Measurements from ENCODE around the gene CHP2. TPM values are rescaled to one million over a fixed set of nuclear protein-coding genes. Genes with fewer than 3 reads are reported as not detected.
"Not testable (repeated sequence)": the region's sequence is repeated elsewhere in the genome, so short reads cannot be mapped to it uniquely, and the experiment has no call there.

Gene CHP2
- total RNA-seq, 1 donor from 2014 or later, result not detected

- Mint-ChIP-seq H3K36me3 (ENCODE audit: low read depth) (no peaks in the 10 kb centered on the region), H3K27me3 (peaks cover 48% of the 10 kb centered on the region), H3K9me3 (peaks cover 10% of the 10 kb centered on the region), H3K27ac (no peak overlapping the region), H3K4me1 (no peaks in the 10 kb centered on the region), H3K4me3 (no peak overlapping the region)
- TF ChIP-seq CTCF (IDR thresholded peaks at IDR 0.05), result no peak
- intact Hi-C loops (cut with micrococcal nuclease), result no loop called here
- POLR2A ChIA-PET, result no interaction called here
- DNase-seq (no peak), ATAC-seq (ENCODE audit: low read depth) (no peak)
- CTCF ChIA-PET, result no interaction called here
Measured at GRCh38 chr16:23742766-23743165, 12.1 kb upstream of the CHP2 start.

GRCh38 chr16:23745263-23745662 is 9.6 kb upstream of the CHP2 start:
- POLR2A ChIA-PET, result no interaction called here
- H3K9me3 Mint-ChIP-seq, result peaks cover 10% of the 10 kb centered on the region
- no peak for TF ChIP-seq CTCF (IDR thresholded peaks at IDR 0.05)
- H3K27ac Mint-ChIP-seq, result no peak overlapping the region
- CTCF ChIA-PET, result no interaction called here
- DNase-seq (no peak), ATAC-seq (ENCODE audit: low read depth) (no peak)
- H3K27me3 Mint-ChIP-seq, result peaks cover 51% of the 10 kb centered on the region
- no peaks in the 10 kb centered on the region for H3K4me1 Mint-ChIP-seq
- no peaks in the 10 kb centered on the region for H3K36me3 Mint-ChIP-seq (ENCODE audit: low read depth)
- no peak overlapping the region for H3K4me3 Mint-ChIP-seq
- intact Hi-C loops (cut with micrococcal nuclease), result no loop called here

GRCh38 chr16:23748630-23749029 is 6.2 kb upstream of the CHP2 start:
- H3K4me3 Mint-ChIP-seq, result no peak overlapping the region
- H3K4me1 Mint-ChIP-seq, result no peaks in the 10 kb centered on the region
- H3K27me3 Mint-ChIP-seq, result peaks cover 42% of the 10 kb centered on the region
- H3K9me3 Mint-ChIP-seq, result peaks cover 10% of the 10 kb centered on the region
- DNase-seq (no peak), ATAC-seq (ENCODE audit: low read depth) (no peak)
- ChIA-PET POLR2A (no interaction called here), CTCF (no interaction called here)
- no peaks in the 10 kb centered on the region for H3K36me3 Mint-ChIP-seq (ENCODE audit: low read depth)
- no peak overlapping the region for H3K27ac Mint-ChIP-seq
- TF ChIP-seq CTCF (IDR thresholded peaks at IDR 0.05), result no peak
- intact Hi-C loops (cut with micrococcal nuclease), result no loop called here

GRCh38 chr16:23751053-23751452 is 3.8 kb upstream of the CHP2 start:
- Mint-ChIP-seq H3K27me3 (peaks cover 35% of the 10 kb centered on the region), H3K4me1 (peaks cover 10% of the 10 kb centered on the region)
- ATAC-seq (ENCODE audit: low read depth); intact Hi-C loops (cut with micrococcal nuclease); H3K36me3 Mint-ChIP-seq (ENCODE audit: low read depth); H3K9me3 Mint-ChIP-seq; H3K27ac Mint-ChIP-seq; DNase-seq; H3K4me3 Mint-ChIP-seq; CTCF ChIA-PET; POLR2A ChIA-PET: not testable (repeated sequence)

- Mint-ChIP-seq H3K36me3 (ENCODE audit: low read depth) (no peaks in the 10 kb centered on the region), H3K4me1 (peaks cover 10% of the 10 kb centered on the region), H3K27ac (no peak overlapping the region), H3K27me3 (peaks cover 49% of the 10 kb centered on the region), H3K4me3 (peak overlapping the region; percentile 24), H3K9me3 (no peaks in the 10 kb centered on the region)
- TF ChIP-seq CTCF (IDR thresholded peaks at IDR 0.05), result no peak
- intact Hi-C loops (cut with micrococcal nuclease), result no loop called here
- DNase-seq, result no peak
- CTCF ChIA-PET, result no interaction called here
- ATAC-seq (ENCODE audit: low read depth), result no peak
- POLR2A ChIA-PET, result no interaction called here
Measured at GRCh38 chr16:23753908-23754593, 775 bp upstream of the CHP2 start.

- no peak for DNase-seq
- Mint-ChIP-seq H3K36me3 (ENCODE audit: low read depth) (no peaks in the 10 kb centered on the region), H3K4me3 (no peak overlapping the region), H3K27me3 (peaks cover 49% of the 10 kb centered on the region), H3K27ac (no peak overlapping the region), H3K9me3 (no peaks in the 10 kb centered on the region), H3K4me1 (peaks cover 13% of the 10 kb centered on the region)
- ChIA-PET POLR2A (no interaction called here), CTCF (no interaction called here)
- ATAC-seq (ENCODE audit: low read depth), result no peak
- TF ChIP-seq CTCF (IDR thresholded peaks at IDR 0.05), result no peak
- intact Hi-C loops (cut with micrococcal nuclease), result no loop called here
Measured at GRCh38 chr16:23755484-23755809, 621 bp downstream of the CHP2 start.
